ENCODE results near the gene ESYT3.
"Not testable (repeated sequence)": the region's sequence is repeated elsewhere in the genome, so short reads cannot be mapped to it uniquely, and the experiment has no call there.

The ESYT3 gene

DNA sequence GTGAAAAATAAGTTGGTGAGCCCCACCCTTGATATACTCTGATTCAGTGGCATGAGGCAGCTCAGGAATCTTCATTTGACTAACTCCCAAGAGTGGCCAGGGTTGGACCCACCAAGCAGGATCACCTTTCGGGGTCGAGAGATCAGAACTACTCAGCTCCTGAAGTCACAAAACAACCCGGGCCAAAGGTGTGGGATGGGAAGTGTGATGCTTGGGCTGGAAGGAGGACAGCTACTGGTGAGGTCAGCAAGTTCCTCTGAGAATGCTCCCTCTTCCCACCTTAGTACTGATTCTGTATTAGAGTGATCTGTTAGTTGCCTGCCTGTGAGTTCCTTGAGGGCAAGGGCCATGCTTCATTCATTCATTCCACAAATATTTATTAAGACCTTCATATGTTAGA, 15.1 kb downstream of the ESYT3 start:
- DNase-seq (ENCODE audit: low read depth) = no peak
- H3K4me3 ChIP-seq (ENCODE audit: low read depth, low read length) = no peak overlapping the region
- TF ChIP-seq, protein P1, sequence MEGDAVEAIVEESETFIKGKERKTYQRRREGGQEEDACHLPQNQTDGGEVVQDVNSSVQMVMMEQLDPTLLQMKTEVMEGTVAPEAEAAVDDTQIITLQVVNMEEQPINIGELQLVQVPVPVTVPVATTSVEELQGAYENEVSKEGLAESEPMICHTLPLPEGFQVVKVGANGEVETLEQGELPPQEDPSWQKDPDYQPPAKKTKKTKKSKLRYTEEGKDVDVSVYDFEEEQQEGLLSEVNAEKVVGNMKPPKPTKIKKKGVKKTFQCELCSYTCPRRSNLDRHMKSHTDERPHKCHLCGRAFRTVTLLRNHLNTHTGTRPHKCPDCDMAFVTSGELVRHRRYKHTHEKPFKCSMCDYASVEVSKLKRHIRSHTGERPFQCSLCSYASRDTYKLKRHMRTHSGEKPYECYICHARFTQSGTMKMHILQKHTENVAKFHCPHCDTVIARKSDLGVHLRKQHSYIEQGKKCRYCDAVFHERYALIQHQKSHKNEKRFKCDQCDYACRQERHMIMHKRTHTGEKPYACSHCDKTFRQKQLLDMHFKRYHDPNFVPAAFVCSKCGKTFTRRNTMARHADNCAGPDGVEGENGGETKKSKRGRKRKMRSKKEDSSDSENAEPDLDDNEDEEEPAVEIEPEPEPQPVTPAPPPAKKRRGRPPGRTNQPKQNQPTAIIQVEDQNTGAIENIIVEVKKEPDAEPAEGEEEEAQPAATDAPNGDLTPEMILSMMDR (IDR thresholded peaks at IDR 0.05; ENCODE audit: control insufficient read depth, extremely low read depth, insufficient read depth) = no peak

DNA sequence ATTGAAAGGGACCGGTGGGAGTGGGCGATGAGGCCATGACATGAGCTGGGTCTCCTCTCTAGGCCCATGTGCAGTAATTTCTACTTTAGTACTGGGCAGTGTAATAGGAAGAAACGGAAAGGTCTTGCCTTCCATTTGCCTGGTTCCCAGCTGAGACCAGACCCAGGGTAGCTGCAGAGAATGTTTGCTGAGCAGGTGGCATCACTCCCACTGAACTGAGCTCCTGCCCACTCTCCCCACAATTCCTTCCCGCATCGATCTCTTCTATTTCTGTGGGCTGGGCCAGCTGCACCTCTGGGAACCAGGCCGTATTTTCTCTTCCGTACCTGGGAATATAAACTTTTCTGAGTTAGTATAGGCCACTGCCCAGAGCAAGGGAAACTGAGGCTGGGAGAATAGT, 15.8 kb downstream of the ESYT3 start:
- no peak overlapping the region for H3K4me3 ChIP-seq (ENCODE audit: low read depth, low read length)
- TF ChIP-seq, protein P1 (IDR thresholded peaks at IDR 0.05; ENCODE audit: control insufficient read depth, extremely low read depth, insufficient read depth) = no peak
- DNase-seq (ENCODE audit: low read depth) = no peak

DNA sequence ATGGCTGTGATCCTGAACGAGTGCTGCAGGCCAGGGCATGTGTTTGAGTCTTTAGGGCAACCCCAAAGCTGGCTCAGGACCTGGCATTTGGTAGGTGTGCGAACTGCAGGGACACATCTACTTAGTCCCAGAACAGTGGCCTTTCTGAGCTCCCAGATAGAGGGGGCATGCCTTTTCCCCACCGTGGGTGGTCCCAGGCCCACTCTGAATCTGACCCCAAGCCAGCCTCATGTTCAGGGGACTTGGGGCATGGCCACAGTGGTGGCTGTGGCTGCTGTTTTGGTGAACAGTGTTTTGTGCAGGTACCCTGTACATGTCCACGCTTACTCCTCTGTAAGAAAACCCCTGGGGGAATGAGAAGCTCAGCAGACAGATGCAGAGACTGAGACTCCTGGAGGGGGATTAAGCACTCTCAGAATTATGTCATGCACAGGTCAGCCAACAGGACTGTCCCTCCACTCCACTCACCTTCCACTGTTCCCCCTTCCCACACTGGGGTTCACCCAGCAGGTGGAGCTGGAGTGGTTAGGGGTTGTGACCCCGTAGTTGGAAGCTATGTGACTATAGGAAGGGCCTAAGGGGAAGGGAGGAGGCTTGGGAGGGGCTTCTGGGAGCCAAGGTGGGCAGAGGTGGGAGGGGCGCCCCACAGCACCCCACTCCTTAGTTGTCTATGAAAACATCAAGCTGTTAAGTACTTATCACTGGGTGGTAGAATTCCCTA, 16.4 kb downstream of the ESYT3 start:
- no peak for DNase-seq (ENCODE audit: low read depth)
- TF ChIP-seq, protein P1 (IDR thresholded peaks at IDR 0.05; ENCODE audit: control insufficient read depth, extremely low read depth, insufficient read depth) = no peak
- H3K4me3 ChIP-seq (ENCODE audit: low read depth, low read length) = no peak overlapping the region

DNA sequence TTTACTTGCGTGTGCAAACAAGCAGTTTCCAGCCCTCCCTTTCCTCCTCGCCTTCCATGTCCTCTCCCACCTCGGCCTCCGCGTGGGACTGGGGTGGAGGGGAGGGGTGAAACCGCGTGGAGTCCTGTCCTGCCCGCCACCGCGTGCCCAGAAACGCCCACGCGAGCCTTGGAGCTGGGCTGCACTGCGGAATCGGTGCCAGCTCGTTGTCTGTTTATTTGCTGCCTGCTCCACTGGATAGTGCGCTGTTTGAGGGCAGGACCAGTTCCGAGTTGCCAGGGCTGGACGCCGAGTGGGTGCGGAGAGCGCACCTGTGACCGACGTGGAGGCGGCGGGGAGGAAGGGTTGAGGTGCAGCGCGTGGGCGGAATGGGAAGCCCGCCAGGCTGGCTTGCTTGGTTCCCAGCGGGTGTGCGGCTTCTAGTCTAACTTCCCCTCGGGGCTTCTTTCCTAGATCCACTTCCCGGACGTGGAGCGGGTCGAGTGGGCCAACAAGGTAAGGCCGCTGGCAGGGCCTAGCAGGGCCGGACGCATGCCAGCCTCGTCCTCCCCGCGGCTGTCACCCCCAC, 17.3 kb downstream of the ESYT3 start:
- TF ChIP-seq, protein P1 (IDR thresholded peaks at IDR 0.05; ENCODE audit: control insufficient read depth, extremely low read depth, insufficient read depth) = no peak
- no peak overlapping the region for H3K4me3 ChIP-seq (ENCODE audit: low read depth, low read length)
- DNase-seq (ENCODE audit: low read depth) = no peak

DNA sequence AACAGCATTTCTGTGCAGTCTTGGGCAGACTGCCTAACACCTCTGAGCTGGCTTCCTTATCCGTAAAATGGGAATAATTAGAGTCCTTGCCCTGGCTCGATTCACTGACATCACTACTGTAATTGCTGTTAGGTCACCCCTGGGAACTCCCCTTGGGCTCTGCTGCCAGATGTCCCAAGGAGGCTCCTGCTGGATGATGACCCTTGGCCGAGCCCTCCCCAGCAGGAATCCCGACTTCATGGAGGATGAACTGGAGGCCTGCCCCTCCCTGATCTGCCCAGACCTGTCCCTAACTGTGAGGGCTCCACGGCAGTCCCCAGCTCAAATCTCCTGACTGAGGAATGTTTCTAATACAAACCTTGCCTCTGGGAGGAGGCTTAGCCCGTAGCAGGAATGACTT, 18.0 kb downstream of the ESYT3 start:
- H3K4me3 ChIP-seq (ENCODE audit: low read depth, low read length) = no peak overlapping the region
- TF ChIP-seq, protein P1 (IDR thresholded peaks at IDR 0.05; ENCODE audit: control insufficient read depth, extremely low read depth, insufficient read depth) = no peak
- DNase-seq (ENCODE audit: low read depth) = no peak

DNA sequence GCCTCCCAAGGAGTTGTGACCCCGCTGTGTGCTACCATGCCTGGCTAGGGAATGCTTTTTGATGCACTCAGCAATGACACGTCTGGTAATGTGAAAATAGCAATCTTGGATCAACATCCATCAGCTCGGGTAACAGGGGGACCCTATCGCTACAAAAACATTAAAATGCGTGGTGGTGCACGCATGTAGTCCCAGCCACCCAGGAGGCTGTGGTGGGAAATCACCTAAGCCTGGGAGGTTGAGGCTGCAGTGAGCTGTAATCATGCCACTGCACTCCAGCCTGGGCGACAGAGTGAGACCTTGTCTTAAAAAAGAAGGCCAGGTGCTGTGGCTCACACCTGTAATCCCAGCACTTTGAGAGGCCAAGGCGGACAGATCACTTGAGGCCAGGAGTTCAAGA, 19.5 kb downstream of the ESYT3 start:
- H3K4me3 ChIP-seq (ENCODE audit: low read depth, low read length); DNase-seq (ENCODE audit: low read depth): not testable (repeated sequence)

DNA sequence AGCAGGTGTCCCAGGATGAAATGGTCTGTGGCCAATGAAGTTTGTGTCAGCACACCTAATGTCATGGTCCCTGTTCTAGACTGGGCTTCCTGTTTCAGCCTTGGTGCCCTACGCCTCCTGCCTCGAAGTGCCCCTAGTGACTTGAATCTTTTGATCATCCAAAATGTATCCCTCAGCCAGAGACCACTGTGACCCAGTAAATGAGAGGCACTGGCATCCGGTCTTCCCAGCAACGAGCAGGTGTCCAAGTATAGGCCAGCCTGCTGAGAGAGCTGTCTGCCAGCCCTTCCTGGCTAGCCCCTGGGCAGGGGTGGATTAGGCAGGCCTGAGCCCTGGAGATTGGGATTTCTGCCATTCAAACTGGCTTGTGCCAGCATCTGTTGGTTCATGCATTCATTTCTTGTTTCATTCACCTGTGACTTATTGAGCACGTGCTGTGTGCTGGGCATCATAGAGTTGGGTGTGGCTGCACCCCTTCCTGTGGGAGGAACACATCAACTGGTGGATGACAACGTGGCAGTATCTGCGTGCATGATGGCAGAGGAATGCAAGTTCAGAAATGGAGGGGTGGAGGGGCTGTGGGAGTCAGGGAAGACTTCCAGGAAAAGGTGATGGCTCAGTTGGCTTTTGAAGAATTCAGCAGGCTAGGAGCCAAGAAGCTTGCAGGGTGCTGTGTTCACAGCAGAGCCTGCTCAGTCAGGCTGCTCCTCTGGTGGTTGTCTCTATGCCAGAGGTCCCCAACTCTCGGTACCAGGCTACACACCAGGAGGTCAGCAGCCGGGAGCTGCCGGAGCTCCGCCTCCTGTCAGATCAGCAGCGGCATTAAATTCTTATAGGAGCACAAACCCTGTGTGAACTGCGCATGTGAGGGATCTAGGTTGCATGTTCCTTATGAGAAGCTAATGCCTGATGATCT, 21.6 kb downstream of the ESYT3 start:
- no peak overlapping the region for H3K4me3 ChIP-seq (ENCODE audit: low read depth, low read length)
- no peak for DNase-seq (ENCODE audit: low read depth)
- TF ChIP-seq, protein P1 (IDR thresholded peaks at IDR 0.05; ENCODE audit: control insufficient read depth, extremely low read depth, insufficient read depth) = no peak

Data from LNCaP clone FGC (cell line).